ENCODE measurements around the gene BROX. TPM values are rescaled to one million over a fixed set of nuclear protein-coding genes. Genes with fewer than 3 reads are reported as not detected.

Gene BROX
- total RNA-seq, 1 donor from 2014 or later = 38.4 TPM

- H3K27me3 Mint-ChIP-seq (ENCODE audit: unreplicated experiment) = no peaks in the 10 kb centered on the region
- no peak for TF ChIP-seq CTCF (IDR thresholded peaks at IDR 0.05; ENCODE audit: unreplicated experiment)
- DNase-seq (ENCODE audit: low spot score) = no peak
- no peaks in the 10 kb centered on the region for H3K9me3 Mint-ChIP-seq (ENCODE audit: unreplicated experiment)
- peaks cover 18% of the 10 kb centered on the region for H3K36me3 Mint-ChIP-seq (ENCODE audit: low read depth, unreplicated experiment)
- H3K4me3 Mint-ChIP-seq (ENCODE audit: unreplicated experiment) = no peak overlapping the region
- no peak overlapping the region for H3K27ac Mint-ChIP-seq (ENCODE audit: unreplicated experiment)
- H3K4me1 Mint-ChIP-seq (ENCODE audit: unreplicated experiment) = no peaks in the 10 kb centered on the region
These were observed 42.3 kb upstream of the BROX start for GRCh38 chr1:222670110-222670509.

- H3K27me3 Mint-ChIP-seq (ENCODE audit: unreplicated experiment) = peaks cover 1% of the 10 kb centered on the region
- H3K4me3 Mint-ChIP-seq (ENCODE audit: unreplicated experiment) = no peak overlapping the region
- no peaks in the 10 kb centered on the region for H3K4me1 Mint-ChIP-seq (ENCODE audit: unreplicated experiment)
- no peak for TF ChIP-seq CTCF (IDR thresholded peaks at IDR 0.05; ENCODE audit: unreplicated experiment)
- no peaks in the 10 kb centered on the region for H3K9me3 Mint-ChIP-seq (ENCODE audit: unreplicated experiment)
- H3K27ac Mint-ChIP-seq (ENCODE audit: unreplicated experiment) = no peak overlapping the region
- peaks cover 12% of the 10 kb centered on the region for H3K36me3 Mint-ChIP-seq (ENCODE audit: low read depth, unreplicated experiment)
- no peak for DNase-seq (ENCODE audit: low spot score)
These were observed 32.3 kb upstream of the BROX start for GRCh38 chr1:222680080-222680479.

- DNase-seq (ENCODE audit: low spot score) = no peak
- Mint-ChIP-seq H3K27me3 (ENCODE audit: unreplicated experiment) (no peaks in the 10 kb centered on the region), H3K4me3 (ENCODE audit: unreplicated experiment) (no peak overlapping the region), H3K4me1 (ENCODE audit: unreplicated experiment) (no peaks in the 10 kb centered on the region), H3K27ac (ENCODE audit: unreplicated experiment) (no peak overlapping the region), H3K36me3 (ENCODE audit: low read depth, unreplicated experiment) (peaks cover 7% of the 10 kb centered on the region), H3K9me3 (ENCODE audit: unreplicated experiment) (no peaks in the 10 kb centered on the region)
- TF ChIP-seq CTCF (IDR thresholded peaks at IDR 0.05; ENCODE audit: unreplicated experiment) = no peak
These were observed 21.3 kb upstream of the BROX start for GRCh38 chr1:222691016-222691415.

GRCh38 chr1:222694927-222695326, 17.4 kb upstream of the BROX start:
- no peaks in the 10 kb centered on the region for H3K9me3 Mint-ChIP-seq (ENCODE audit: unreplicated experiment)
- no peaks in the 10 kb centered on the region for H3K27me3 Mint-ChIP-seq (ENCODE audit: unreplicated experiment)
- DNase-seq (ENCODE audit: low spot score) = no peak
- H3K36me3 Mint-ChIP-seq (ENCODE audit: low read depth, unreplicated experiment) = peaks cover 6% of the 10 kb centered on the region
- H3K27ac Mint-ChIP-seq (ENCODE audit: unreplicated experiment) = no peak overlapping the region
- no peaks in the 10 kb centered on the region for H3K4me1 Mint-ChIP-seq (ENCODE audit: unreplicated experiment)
- no peak overlapping the region for H3K4me3 Mint-ChIP-seq (ENCODE audit: unreplicated experiment)
- TF ChIP-seq CTCF (IDR thresholded peaks at IDR 0.05; ENCODE audit: unreplicated experiment) = no peak

GRCh38 chr1:222696741-222697140, 15.6 kb upstream of the BROX start:
- no peak overlapping the region for H3K4me3 Mint-ChIP-seq (ENCODE audit: unreplicated experiment)
- DNase-seq (ENCODE audit: low spot score) = no peak
- H3K4me1 Mint-ChIP-seq (ENCODE audit: unreplicated experiment) = no peaks in the 10 kb centered on the region
- peaks cover 6% of the 10 kb centered on the region for H3K36me3 Mint-ChIP-seq (ENCODE audit: low read depth, unreplicated experiment)
- no peak for TF ChIP-seq CTCF (IDR thresholded peaks at IDR 0.05; ENCODE audit: unreplicated experiment)
- H3K9me3 Mint-ChIP-seq (ENCODE audit: unreplicated experiment) = no peaks in the 10 kb centered on the region
- no peaks in the 10 kb centered on the region for H3K27me3 Mint-ChIP-seq (ENCODE audit: unreplicated experiment)
- no peak overlapping the region for H3K27ac Mint-ChIP-seq (ENCODE audit: unreplicated experiment)
